Suprapubic skin (tissue), 4 donors: ENCODE measurements around the gene PARVA.

Experiments used
- EP300 ChIP-seq: sonication (generic); formaldehyde crosslinking; IDR thresholded peaks from one replicate; pipeline ENCODE4 v1.6.1; 2017; ENCODE audit warnings: antibody characterized with exemption
- POLR2A ChIP-seq, 2 donors: fragments of 450-650 bp; IDR thresholded peaks; one replicate each; pipeline ENCODE4 v1.6.1; 2017; ENCODE audit warnings: antibody characterized with exemption in 2 of 2, mild to moderate bottlenecking in 2 of 2, moderate library complexity in 2 of 2
- POLR2AphosphoS5 ChIP-seq, 3 donors: sonication (generic); formaldehyde crosslinking; IDR thresholded peaks; one replicate each; pipeline ENCODE4 v1.6.1; 2017; ENCODE audit warnings: antibody characterized with exemption in 3 of 3
- TF ChIP-seq, protein P1 (sequence below), 2 donors: fragments of 200-600 bp in 1 of 2; fragments of 450-650 bp in 1 of 2; sonication (generic) in 1 of 2; IDR thresholded peaks; one replicate each; pipeline ENCODE4 v1.5.1; 2016 to 2019; ENCODE audit warnings: antibody characterized with exemption in 2 of 2, mild to moderate bottlenecking in 1 of 2, moderate library complexity in 1 of 2

DNA sequence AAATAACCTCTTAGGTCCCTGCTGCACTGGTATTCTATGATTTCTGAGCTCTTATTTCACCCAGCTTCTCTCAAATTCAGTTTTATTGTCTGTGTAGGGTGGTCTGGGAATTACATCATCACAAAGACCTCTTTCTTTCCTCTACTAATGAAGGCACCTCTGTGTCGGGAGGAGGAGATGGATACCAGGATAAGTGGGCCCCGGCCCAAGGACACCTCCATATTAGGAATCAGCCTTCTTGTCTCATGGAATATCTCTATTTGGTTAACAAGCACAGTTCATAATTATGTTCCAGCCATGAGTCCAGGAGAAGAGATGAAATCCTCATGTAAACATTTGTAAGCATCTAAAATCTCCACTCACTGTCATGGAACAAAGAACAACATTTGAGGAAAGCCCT lies 9.4 kb downstream of the PARVA start:
- TF ChIP-seq POLR2A (IDR thresholded peaks at IDR 0.05) (no peak), EP300 (no peak), POLR2AphosphoS5 (IDR thresholded peaks at IDR 0.05) (no peak)
- TF ChIP-seq, protein P1, sequence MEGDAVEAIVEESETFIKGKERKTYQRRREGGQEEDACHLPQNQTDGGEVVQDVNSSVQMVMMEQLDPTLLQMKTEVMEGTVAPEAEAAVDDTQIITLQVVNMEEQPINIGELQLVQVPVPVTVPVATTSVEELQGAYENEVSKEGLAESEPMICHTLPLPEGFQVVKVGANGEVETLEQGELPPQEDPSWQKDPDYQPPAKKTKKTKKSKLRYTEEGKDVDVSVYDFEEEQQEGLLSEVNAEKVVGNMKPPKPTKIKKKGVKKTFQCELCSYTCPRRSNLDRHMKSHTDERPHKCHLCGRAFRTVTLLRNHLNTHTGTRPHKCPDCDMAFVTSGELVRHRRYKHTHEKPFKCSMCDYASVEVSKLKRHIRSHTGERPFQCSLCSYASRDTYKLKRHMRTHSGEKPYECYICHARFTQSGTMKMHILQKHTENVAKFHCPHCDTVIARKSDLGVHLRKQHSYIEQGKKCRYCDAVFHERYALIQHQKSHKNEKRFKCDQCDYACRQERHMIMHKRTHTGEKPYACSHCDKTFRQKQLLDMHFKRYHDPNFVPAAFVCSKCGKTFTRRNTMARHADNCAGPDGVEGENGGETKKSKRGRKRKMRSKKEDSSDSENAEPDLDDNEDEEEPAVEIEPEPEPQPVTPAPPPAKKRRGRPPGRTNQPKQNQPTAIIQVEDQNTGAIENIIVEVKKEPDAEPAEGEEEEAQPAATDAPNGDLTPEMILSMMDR (IDR thresholded peaks at IDR 0.05): no peak
